DND-41 (cell line): ENCODE measurements around the gene SOX8.

Source experiments
- ATAC-seq: fragments of 200-7000 bp; cut with Tn5 transposase; 3 replicates; pipeline ENCODE4 v1.9.1; 2021; ENCODE audit warnings: low read depth; ENCODE audit not compliant: insufficient read depth
- DNase-seq: peaks from one replicate; pipeline ENCODE4 v3.0.0-alpha.2; 2020
- H2AFZ ChIP-seq: 2 replicates; pipeline ENCODE4 v1.6.0; 2012; ENCODE audit warnings: low read depth, low read length
- H3K27ac ChIP-seq: 2 replicates; pipeline ENCODE4 v1.5.1; 2012; ENCODE audit warnings: low read length, inconsistent platforms
- H3K27me3 ChIP-seq: fragments of 200-600 bp; sonication (generic); 2 replicates; pipeline ENCODE4 v1.6.0; 2012; ENCODE audit warnings: low read length, mild to moderate bottlenecking, inconsistent platforms; ENCODE audit not compliant: insufficient read depth, poor library complexity
- H3K36me3 ChIP-seq: 2 replicates; pipeline ENCODE4 v1.5.1; 2012; ENCODE audit warnings: low read length, inconsistent platforms; ENCODE audit not compliant: insufficient read depth
- H3K4me1 ChIP-seq: 2 replicates; pipeline ENCODE4 v1.5.1; 2012; ENCODE audit warnings: mild to moderate bottlenecking, low read length; ENCODE audit not compliant: insufficient read depth
- H3K4me2 ChIP-seq: 2 replicates; pipeline ENCODE4 v1.6.0; 2012; ENCODE audit warnings: mild to moderate bottlenecking, moderate library complexity, low read length, inconsistent platforms; ENCODE audit not compliant: insufficient read depth
- H3K4me3 ChIP-seq, 2 experiments: fragments of 200-600 bp in 1 of 2; shearing (Covaris generic) in 1 of 2; 2 replicates each; pipeline ENCODE4 v1.5.1; 2012 to 2016; ENCODE audit warnings: inconsistent platforms in 2 of 2, low read length in 2 of 2, mild to moderate bottlenecking in 2 of 2, low read depth in 1 of 2, moderate library complexity in 1 of 2
- H3K79me2 ChIP-seq: 2 replicates; pipeline ENCODE4 v1.6.0; 2012; ENCODE audit warnings: low read length, inconsistent platforms; ENCODE audit not compliant: insufficient read depth
- H3K9ac ChIP-seq: 2 replicates; pipeline ENCODE4 v1.6.0; 2012; ENCODE audit warnings: low read depth, mild to moderate bottlenecking, inconsistent platforms, low read length, moderate library complexity
- H3K9me3 ChIP-seq: 2 replicates; pipeline ENCODE4 v1.5.1; 2012; ENCODE audit warnings: low read length, moderate library complexity, mild to moderate bottlenecking, inconsistent platforms; ENCODE audit not compliant: insufficient read depth, severe bottlenecking
- H4K20me1 ChIP-seq: 2 replicates; pipeline ENCODE4 v1.6.0; 2012; ENCODE audit warnings: low read length; ENCODE audit not compliant: insufficient read depth
- EZH2 ChIP-seq: IDR thresholded peaks from 3 replicates; pipeline ENCODE4 v1.6.1; 2012; ENCODE audit warnings: borderline replicate concordance, low read depth, mild to moderate bottlenecking, moderate library complexity, low read length, inconsistent platforms; ENCODE audit not compliant: severe bottlenecking
- TF ChIP-seq, protein P1 (sequence below): IDR thresholded peaks from 2 replicates; pipeline ENCODE4 v1.5.1; 2012; ENCODE audit warnings: borderline replicate concordance, low read length, moderate library complexity, mild to moderate bottlenecking; ENCODE audit not compliant: poor library complexity, severe bottlenecking; ENCODE audit errors: extremely low read depth

The SOX8 gene

DNA sequence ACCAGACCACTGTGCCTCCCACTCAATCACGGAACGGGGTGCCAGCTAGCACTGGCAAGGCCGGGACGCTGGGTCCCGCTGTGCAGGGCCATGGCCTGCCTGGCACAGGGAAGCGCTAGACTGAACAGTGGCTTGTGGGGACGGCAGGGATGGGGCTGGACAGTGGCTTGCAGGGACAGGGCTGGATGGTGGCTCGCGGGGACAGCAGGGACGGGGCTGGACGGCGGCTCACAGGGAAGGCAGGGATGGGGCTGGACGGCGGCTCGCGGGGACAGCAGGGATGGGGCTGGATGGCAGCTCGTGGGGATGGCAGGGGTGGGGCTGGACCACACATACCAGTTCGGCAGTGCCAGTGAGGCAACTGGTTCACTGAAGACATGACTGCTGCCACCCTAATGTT, 43.4 kb upstream of the SOX8 start:
- no peak for ATAC-seq
- TF ChIP-seq, protein P1, sequence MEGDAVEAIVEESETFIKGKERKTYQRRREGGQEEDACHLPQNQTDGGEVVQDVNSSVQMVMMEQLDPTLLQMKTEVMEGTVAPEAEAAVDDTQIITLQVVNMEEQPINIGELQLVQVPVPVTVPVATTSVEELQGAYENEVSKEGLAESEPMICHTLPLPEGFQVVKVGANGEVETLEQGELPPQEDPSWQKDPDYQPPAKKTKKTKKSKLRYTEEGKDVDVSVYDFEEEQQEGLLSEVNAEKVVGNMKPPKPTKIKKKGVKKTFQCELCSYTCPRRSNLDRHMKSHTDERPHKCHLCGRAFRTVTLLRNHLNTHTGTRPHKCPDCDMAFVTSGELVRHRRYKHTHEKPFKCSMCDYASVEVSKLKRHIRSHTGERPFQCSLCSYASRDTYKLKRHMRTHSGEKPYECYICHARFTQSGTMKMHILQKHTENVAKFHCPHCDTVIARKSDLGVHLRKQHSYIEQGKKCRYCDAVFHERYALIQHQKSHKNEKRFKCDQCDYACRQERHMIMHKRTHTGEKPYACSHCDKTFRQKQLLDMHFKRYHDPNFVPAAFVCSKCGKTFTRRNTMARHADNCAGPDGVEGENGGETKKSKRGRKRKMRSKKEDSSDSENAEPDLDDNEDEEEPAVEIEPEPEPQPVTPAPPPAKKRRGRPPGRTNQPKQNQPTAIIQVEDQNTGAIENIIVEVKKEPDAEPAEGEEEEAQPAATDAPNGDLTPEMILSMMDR: no peak
- no peak for TF ChIP-seq EZH2
- no peak for DNase-seq
- H4K20me1 ChIP-seq: peaks cover 4% of the 10 kb centered on the region; the same call in 1 of the 2 replicates
- no peaks in the 10 kb centered on the region for H3K79me2 ChIP-seq
- H3K9me3 ChIP-seq: peaks cover 16% of the 10 kb centered on the region
- H3K9ac ChIP-seq: no peak overlapping the region
- H3K27me3 ChIP-seq: no peaks in the 10 kb centered on the region
- H3K4me3 ChIP-seq: no peak overlapping the region
- no peaks in the 10 kb centered on the region for H3K4me1 ChIP-seq
- no peak overlapping the region for H2AFZ ChIP-seq
- H3K36me3 ChIP-seq: peaks cover 34% of the 10 kb centered on the region
- H3K4me2 ChIP-seq: no peak overlapping the region
- no peak overlapping the region for H3K27ac ChIP-seq

DNA sequence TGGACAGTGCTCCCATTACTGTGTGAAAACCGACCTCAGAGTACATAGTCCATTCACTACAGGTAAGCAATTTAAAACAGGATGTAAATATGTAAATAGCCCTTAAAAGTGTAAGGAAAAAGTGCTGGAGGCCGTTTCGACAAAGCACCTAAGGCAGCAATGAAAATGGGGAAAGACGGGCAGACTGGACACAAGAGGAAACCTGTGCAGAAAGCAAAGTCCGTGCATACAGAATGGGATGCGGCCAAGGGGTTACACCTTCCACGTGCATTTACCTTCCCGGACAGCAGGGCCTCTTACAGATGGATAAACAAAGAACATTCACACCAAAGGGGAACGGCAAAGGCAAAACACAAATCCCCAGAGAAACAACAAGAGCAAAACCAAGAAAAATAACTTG, 42.8 kb upstream of the SOX8 start:
- Histone ChIP-seq H3K4me1 (no peaks in the 10 kb centered on the region), H3K4me3 (no peak overlapping the region), H4K20me1 (peaks cover 4% of the 10 kb centered on the region; the same call in 1 of the 2 replicates), H3K79me2 (no peaks in the 10 kb centered on the region), H3K9ac (no peak overlapping the region), H3K27me3 (no peaks in the 10 kb centered on the region), H3K9me3 (peaks cover 18% of the 10 kb centered on the region), H3K4me2 (no peak overlapping the region), H2AFZ (no peak overlapping the region), H3K27ac (no peak overlapping the region), H3K36me3 (peaks cover 29% of the 10 kb centered on the region)
- no peak for ATAC-seq
- DNase-seq: no peak
- TF ChIP-seq, protein P1: no peak
- no peak for TF ChIP-seq EZH2

GRCh38 chr16:939311-939710, 42.3 kb upstream of the SOX8 start:
- Histone ChIP-seq H3K4me2 (no peak overlapping the region), H2AFZ (no peak overlapping the region), H3K4me3 (no peak overlapping the region), H3K9ac (no peak overlapping the region), H3K27me3 (no peaks in the 10 kb centered on the region), H3K79me2 (no peaks in the 10 kb centered on the region), H3K27ac (no peak overlapping the region), H3K36me3 (peaks cover 29% of the 10 kb centered on the region), H3K9me3 (peaks cover 21% of the 10 kb centered on the region), H4K20me1 (peaks cover 4% of the 10 kb centered on the region; the same call in 1 of the 2 replicates), H3K4me1 (no peaks in the 10 kb centered on the region)
- DNase-seq: no peak
- TF ChIP-seq, protein P1: no peak
- no peak for TF ChIP-seq EZH2
- no peak for ATAC-seq

GRCh38 chr16:939941-940340, 41.6 kb upstream of the SOX8 start:
- Histone ChIP-seq H2AFZ (no peak overlapping the region), H3K4me3 (no peak overlapping the region), H3K4me2 (no peak overlapping the region), H3K36me3 (peaks cover 34% of the 10 kb centered on the region), H3K4me1 (no peaks in the 10 kb centered on the region), H3K9ac (no peak overlapping the region), H3K27me3 (no peaks in the 10 kb centered on the region), H3K9me3 (peaks cover 21% of the 10 kb centered on the region), H3K27ac (no peak overlapping the region), H3K79me2 (no peaks in the 10 kb centered on the region), H4K20me1 (no peaks in the 10 kb centered on the region)
- DNase-seq (no peak), ATAC-seq (no peak)
- no peak for TF ChIP-seq EZH2
- TF ChIP-seq, protein P1: no peak
